ENCODE results near the gene ITGB4.
A peak's percentile ranks its signal among the peaks of the same experiment; 100 is the strongest.

The ITGB4 gene

GRCh38 chr17:75765981-75766380, 44.7 kb downstream of the ITGB4 start:
- Histone ChIP-seq H3K4me3 (ENCODE audit: low read depth in 1 of 2, low read length in 2 of 2) (no peak overlapping the region), H3K9ac (ENCODE audit: low read depth in 1 of 2, low read length in 2 of 2) (no peak overlapping the region), H3K27me3 (ENCODE audit: control insufficient read depth in 1 of 2, insufficient read depth in 2 of 2, low read length in 2 of 2) (no peaks in the 10 kb centered on the region), H3K27ac (ENCODE audit: low read depth, low read length) (no peak overlapping the region), H3K36me3 (ENCODE audit: control insufficient read depth in 1 of 2, insufficient read depth in 2 of 2, low read length in 2 of 2) (peaks cover 0 to 8% of the 10 kb centered on the region in 2 donors), H3K9me3 (ENCODE audit: control insufficient read depth in 1 of 2, low read length in 2 of 2) (no peaks in the 10 kb centered on the region), H3K4me1 (ENCODE audit: control insufficient read depth in 1 of 2, insufficient read depth in 2 of 2, low read length in 2 of 2) (peaks cover 17 to 23% of the 10 kb centered on the region in 2 donors)

GRCh38 chr17:75767881-75768280, 46.6 kb downstream of the ITGB4 start:
- peaks cover 33 to 35% of the 10 kb centered on the region in 2 donors for H3K4me1 ChIP-seq (ENCODE audit: control insufficient read depth in 1 of 2, insufficient read depth in 2 of 2, low read length in 2 of 2)
- H3K9me3 ChIP-seq (ENCODE audit: control insufficient read depth in 1 of 2, low read length in 2 of 2), result no peaks in the 10 kb centered on the region
- peaks cover 0 to 1% of the 10 kb centered on the region in 2 donors for H3K36me3 ChIP-seq (ENCODE audit: control insufficient read depth in 1 of 2, insufficient read depth in 2 of 2, low read length in 2 of 2)
- H3K27ac ChIP-seq (ENCODE audit: low read depth, low read length), result no peak overlapping the region
- no peak overlapping the region for H3K9ac ChIP-seq (ENCODE audit: low read depth in 1 of 2, low read length in 2 of 2)
- no peak overlapping the region for H3K4me3 ChIP-seq (ENCODE audit: low read depth in 1 of 2, low read length in 2 of 2)
- no peaks in the 10 kb centered on the region for H3K27me3 ChIP-seq (ENCODE audit: control insufficient read depth in 1 of 2, insufficient read depth in 2 of 2, low read length in 2 of 2)

- no peaks in the 10 kb centered on the region for H3K27me3 ChIP-seq (ENCODE audit: control insufficient read depth in 1 of 2, insufficient read depth in 2 of 2, low read length in 2 of 2)
- H3K4me1 ChIP-seq (ENCODE audit: control insufficient read depth in 1 of 2, insufficient read depth in 2 of 2, low read length in 2 of 2), result peaks cover 25 to 27% of the 10 kb centered on the region in 2 donors
- H3K4me3 ChIP-seq (ENCODE audit: low read depth in 1 of 2, low read length in 2 of 2), result no peak overlapping the region
- no peak overlapping the region for H3K27ac ChIP-seq (ENCODE audit: low read depth, low read length)
- H3K9me3 ChIP-seq (ENCODE audit: control insufficient read depth in 1 of 2, low read length in 2 of 2), result no peaks in the 10 kb centered on the region
- H3K36me3 ChIP-seq (ENCODE audit: control insufficient read depth in 1 of 2, insufficient read depth in 2 of 2, low read length in 2 of 2), result peaks cover 0 to 5% of the 10 kb centered on the region in 2 donors
- peak overlapping the region in 1 of 2 donors; percentile 2 for H3K9ac ChIP-seq (ENCODE audit: low read depth in 1 of 2, low read length in 2 of 2)
Measured at GRCh38 chr17:75769536-75769935, 48.3 kb downstream of the ITGB4 start.

GRCh38 chr17:75771334-75772281, 50.3 kb downstream of the ITGB4 start:
- Histone ChIP-seq H3K9ac (ENCODE audit: low read depth in 1 of 2, low read length in 2 of 2) (peak overlapping the region; percentile 22 to 61), H3K36me3 (ENCODE audit: control insufficient read depth in 1 of 2, insufficient read depth in 2 of 2, low read length in 2 of 2) (peaks cover 8 to 21% of the 10 kb centered on the region in 2 donors), H3K9me3 (ENCODE audit: control insufficient read depth in 1 of 2, low read length in 2 of 2) (no peaks in the 10 kb centered on the region), H3K27ac (ENCODE audit: low read depth, low read length) (peak overlapping the region; percentile 26), H3K4me1 (ENCODE audit: control insufficient read depth in 1 of 2, insufficient read depth in 2 of 2, low read length in 2 of 2) (peaks cover 30 to 35% of the 10 kb centered on the region in 2 donors), H3K27me3 (ENCODE audit: control insufficient read depth in 1 of 2, insufficient read depth in 2 of 2, low read length in 2 of 2) (no peaks in the 10 kb centered on the region), H3K4me3 (ENCODE audit: low read depth in 1 of 2, low read length in 2 of 2) (peak overlapping the region in 1 of 2 donors; percentile 18)

DNA sequence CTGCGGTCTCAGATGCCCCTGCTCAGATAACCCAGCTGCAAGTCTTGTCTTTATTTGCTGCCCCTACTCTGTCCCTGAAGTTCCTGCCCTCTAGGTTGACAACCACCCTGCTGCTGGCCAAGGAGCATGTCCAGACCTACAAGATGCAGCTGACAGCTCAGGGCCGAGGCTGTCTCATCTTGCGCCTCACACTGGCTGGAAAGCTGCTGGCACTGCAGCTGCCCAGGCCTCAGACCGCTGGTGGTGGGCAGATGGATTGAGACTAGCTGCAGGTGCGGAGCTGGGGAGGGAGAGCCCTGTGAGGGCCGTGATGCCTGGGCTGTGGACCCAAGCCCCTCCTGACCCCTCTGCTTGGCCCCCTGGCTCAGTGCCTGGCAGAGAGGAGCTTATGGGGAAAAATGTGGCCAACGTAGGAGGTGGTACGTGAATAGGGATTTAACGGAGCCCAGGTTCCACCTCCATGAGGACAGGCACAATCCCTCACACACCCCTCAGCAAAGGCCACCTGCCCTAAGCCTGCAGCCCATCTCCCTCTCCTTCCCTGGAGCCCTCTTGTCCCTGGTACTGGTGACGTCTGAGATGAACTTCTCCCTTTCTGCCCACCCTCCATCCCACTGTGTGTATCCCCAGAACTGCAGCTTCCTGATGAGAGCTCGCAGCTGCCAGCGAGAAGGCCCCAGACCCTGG, 52.0 kb downstream of the ITGB4 start:
- Histone ChIP-seq H3K27me3 (ENCODE audit: control insufficient read depth in 1 of 2, insufficient read depth in 2 of 2, low read length in 2 of 2) (no peaks in the 10 kb centered on the region), H3K9me3 (ENCODE audit: control insufficient read depth in 1 of 2, low read length in 2 of 2) (no peaks in the 10 kb centered on the region), H3K36me3 (ENCODE audit: control insufficient read depth in 1 of 2, insufficient read depth in 2 of 2, low read length in 2 of 2) (peaks cover 16 to 36% of the 10 kb centered on the region in 2 donors), H3K9ac (ENCODE audit: low read depth in 1 of 2, low read length in 2 of 2) (no peak overlapping the region), H3K4me3 (ENCODE audit: low read depth in 1 of 2, low read length in 2 of 2) (no peak overlapping the region), H3K4me1 (ENCODE audit: control insufficient read depth in 1 of 2, insufficient read depth in 2 of 2, low read length in 2 of 2) (peaks cover 41 to 50% of the 10 kb centered on the region in 2 donors), H3K27ac (ENCODE audit: low read depth, low read length) (no peak overlapping the region)

DNA sequence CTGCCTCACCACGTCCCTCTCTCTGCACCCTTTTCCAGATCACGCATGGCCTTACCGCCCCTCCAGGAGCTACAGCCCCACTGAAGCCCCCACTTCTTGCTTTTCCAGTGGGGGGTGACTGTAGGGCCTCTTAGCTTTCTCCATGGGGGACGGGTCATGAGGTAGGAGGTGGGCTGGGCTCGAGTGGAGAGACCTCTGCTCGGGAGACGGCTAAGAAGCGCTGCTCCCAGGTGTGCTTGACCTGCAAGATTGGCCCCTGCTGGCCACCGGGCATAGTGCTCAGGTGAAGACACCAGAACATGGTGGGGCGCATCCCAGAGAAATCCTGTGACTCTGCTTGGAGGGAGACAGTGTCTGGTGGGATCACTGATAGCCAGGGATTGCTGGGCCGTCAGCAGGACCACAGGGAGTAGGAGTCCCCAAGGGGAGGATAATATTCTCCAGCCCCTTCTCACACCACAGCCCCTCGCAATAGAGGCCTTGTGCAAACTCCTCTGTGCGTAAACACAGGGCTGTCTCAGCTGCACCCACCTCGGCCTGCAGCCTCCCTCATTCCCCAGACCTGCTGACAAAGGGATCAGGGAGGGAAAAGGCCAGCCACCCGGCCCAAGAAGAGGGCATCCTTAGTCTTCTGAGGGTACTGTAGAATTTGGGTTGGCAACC, 52.7 kb downstream of the ITGB4 start:
- peaks cover 22 to 41% of the 10 kb centered on the region in 2 donors for H3K36me3 ChIP-seq (ENCODE audit: control insufficient read depth in 1 of 2, insufficient read depth in 2 of 2, low read length in 2 of 2)
- H3K27ac ChIP-seq (ENCODE audit: low read depth, low read length), result no peak overlapping the region
- no peak overlapping the region for H3K4me3 ChIP-seq (ENCODE audit: low read depth in 1 of 2, low read length in 2 of 2)
- no peaks in the 10 kb centered on the region for H3K9me3 ChIP-seq (ENCODE audit: control insufficient read depth in 1 of 2, low read length in 2 of 2)
- H3K4me1 ChIP-seq (ENCODE audit: control insufficient read depth in 1 of 2, insufficient read depth in 2 of 2, low read length in 2 of 2), result peaks cover 41 to 50% of the 10 kb centered on the region in 2 donors
- no peaks in the 10 kb centered on the region for H3K27me3 ChIP-seq (ENCODE audit: control insufficient read depth in 1 of 2, insufficient read depth in 2 of 2, low read length in 2 of 2)
- H3K9ac ChIP-seq (ENCODE audit: low read depth in 1 of 2, low read length in 2 of 2), result no peak overlapping the region

GRCh38 chr17:75774471-75774990, 53.3 kb downstream of the ITGB4 start:
- Histone ChIP-seq H3K27me3 (ENCODE audit: control insufficient read depth in 1 of 2, insufficient read depth in 2 of 2, low read length in 2 of 2) (no peaks in the 10 kb centered on the region), H3K36me3 (ENCODE audit: control insufficient read depth in 1 of 2, insufficient read depth in 2 of 2, low read length in 2 of 2) (peaks cover 22 to 41% of the 10 kb centered on the region in 2 donors), H3K9me3 (ENCODE audit: control insufficient read depth in 1 of 2, low read length in 2 of 2) (no peaks in the 10 kb centered on the region), H3K9ac (ENCODE audit: low read depth in 1 of 2, low read length in 2 of 2) (no peak overlapping the region), H3K27ac (ENCODE audit: low read depth, low read length) (no peak overlapping the region), H3K4me1 (ENCODE audit: control insufficient read depth in 1 of 2, insufficient read depth in 2 of 2, low read length in 2 of 2) (peaks cover 37 to 45% of the 10 kb centered on the region in 2 donors), H3K4me3 (ENCODE audit: low read depth in 1 of 2, low read length in 2 of 2) (no peak overlapping the region)

DNA sequence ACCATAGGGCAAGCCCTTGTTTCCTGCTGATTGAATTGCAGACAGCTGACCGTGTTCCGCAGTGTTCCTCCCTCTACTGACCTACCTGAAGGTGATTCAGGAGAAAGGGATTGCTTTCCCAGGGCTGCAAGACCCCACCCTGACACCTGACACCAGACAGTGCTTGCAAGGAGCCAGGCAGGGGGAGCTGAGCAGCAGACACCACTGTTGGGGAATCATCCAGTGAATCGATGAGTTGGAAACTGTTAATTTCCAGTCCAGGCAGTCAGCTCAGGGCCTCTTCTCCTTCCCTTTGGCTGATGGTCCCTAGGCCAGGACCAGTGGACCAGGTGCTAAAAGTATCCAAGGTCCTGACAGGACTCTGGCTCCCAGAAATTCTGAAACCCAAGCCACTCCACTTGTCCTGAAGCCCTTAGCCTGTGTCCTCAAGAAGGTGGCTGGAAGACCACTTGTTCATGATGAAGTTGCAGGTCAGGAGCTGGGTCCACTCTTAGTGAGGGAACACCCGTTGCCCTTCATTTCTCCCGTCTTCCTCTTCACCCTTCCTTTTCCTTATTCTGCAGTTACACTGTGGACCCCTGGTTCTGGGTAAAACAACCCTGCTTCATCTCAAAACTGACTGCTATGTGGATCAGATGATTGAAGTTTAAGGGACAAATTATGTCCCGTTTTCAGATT, 53.9 kb downstream of the ITGB4 start:
- Histone ChIP-seq H3K9me3 (ENCODE audit: control insufficient read depth in 1 of 2, low read length in 2 of 2) (no peaks in the 10 kb centered on the region), H3K27ac (ENCODE audit: low read depth, low read length) (peak overlapping the region; percentile 26), H3K9ac (ENCODE audit: low read depth in 1 of 2, low read length in 2 of 2) (no peak overlapping the region), H3K27me3 (ENCODE audit: control insufficient read depth in 1 of 2, insufficient read depth in 2 of 2, low read length in 2 of 2) (no peaks in the 10 kb centered on the region), H3K36me3 (ENCODE audit: control insufficient read depth in 1 of 2, insufficient read depth in 2 of 2, low read length in 2 of 2) (peaks cover 22 to 41% of the 10 kb centered on the region in 2 donors), H3K4me1 (ENCODE audit: control insufficient read depth in 1 of 2, insufficient read depth in 2 of 2, low read length in 2 of 2) (peaks cover 34 to 45% of the 10 kb centered on the region in 2 donors), H3K4me3 (ENCODE audit: low read depth in 1 of 2, low read length in 2 of 2) (no peak overlapping the region)

Measured in duodenal mucosa (tissue), 2 donors.